Endothelial cell of umbilical vein (primary cell): ENCODE data around the gene HTRA3. TPM values are rescaled to one million over a fixed set of nuclear protein-coding genes. Genes with fewer than 3 reads are reported as not detected.

Experiments used
- BruUV-seq: library from RNA; stranded (reverse); fragments of 400-500 nt; replicated peaks from 2 replicates; lab custom pipeline; 2021; lab: Mats Ljungman, UMichigan
- CTCF ChIA-PET: fragments of 300-600, 350-600 bp; sonication (Branson Sonifier 250); formaldehyde crosslinking; loops from one replicate; lab custom pipeline; 2021; ENCODE audit warnings: antibody characterized with exemption, inconsistent platforms; lab: Charles Lee
- POLR2A ChIA-PET: fragments of 300-600, 350-600 bp; sonication (Branson Sonifier 250); formaldehyde crosslinking; loops from one replicate; lab custom pipeline; 2021; ENCODE audit warnings: antibody characterized with exemption, inconsistent platforms; lab: Charles Lee
- DNase-seq: peaks from one replicate; pipeline ENCODE4 v3.0.0-alpha.2; 2011; ENCODE audit warnings: low read depth, low spot score
- FAIRE-seq: peaks from 2 replicates; lab custom pipeline; 2011; peaks lifted over from hg19 to GRCh38; lab: Jason Lieb, UNC
- H2AFZ ChIP-seq: 2 replicates; pipeline ENCODE4 v1.6.0; 2012; ENCODE audit warnings: low read depth, low read length, control low read depth, inconsistent platforms
- H3K27ac ChIP-seq: 2 replicates; pipeline ENCODE4 v1.5.1; 2011; ENCODE audit warnings: low read depth, mild to moderate bottlenecking, control low read depth, low read length, moderate library complexity; ENCODE audit not compliant: insufficient read depth
- H3K27me3 ChIP-seq, 2 experiments: 2 replicates each; pipeline versions ENCODE4 v1.6.0 to v1.6.1; 2011; ENCODE audit warnings: low read length in 2 of 2, mixed read lengths in 1 of 2; ENCODE audit not compliant: control insufficient read depth in 2 of 2, insufficient read depth in 2 of 2
- H3K36me3 ChIP-seq, 2 experiments: 2 replicates in 1 of 2; 3 replicates in 1 of 2; pipeline ENCODE4 v1.5.1; 2011; ENCODE audit warnings: low read length in 2 of 2, mild to moderate bottlenecking in 1 of 2, moderate library complexity in 1 of 2; ENCODE audit not compliant: control insufficient read depth in 2 of 2, insufficient read depth in 2 of 2; ENCODE audit errors: extremely low read depth in 1 of 2
- H3K4me1 ChIP-seq: 3 replicates; pipeline ENCODE4 v1.5.1; 2011; ENCODE audit warnings: mild to moderate bottlenecking, low read length; ENCODE audit not compliant: control insufficient read depth, insufficient read depth; ENCODE audit errors: extremely low read depth
- H3K4me2 ChIP-seq: 2 replicates; pipeline ENCODE4 v1.6.1; 2011; ENCODE audit warnings: low read length, control low read depth, mixed read lengths; ENCODE audit not compliant: insufficient read depth
- H3K4me3 ChIP-seq, 3 experiments: fragments of 200-600 bp in 1 of 3; sonication (generic), shearing (Covaris generic) in 1 of 3; replicated peaks in 1 of 3; 2 replicates each; pipeline ENCODE4 v1.5.1; 2011 to 2016; ENCODE audit warnings: control low read depth in 3 of 3, low read length in 3 of 3, mild to moderate bottlenecking in 2 of 3, inconsistent platforms in 1 of 3, low read depth in 1 of 3, moderate library complexity in 1 of 3; ENCODE audit not compliant: insufficient read depth in 1 of 3
- H3K79me2 ChIP-seq: 2 replicates; pipeline ENCODE4 v1.6.0; 2012; ENCODE audit warnings: low read length, inconsistent platforms; ENCODE audit not compliant: control insufficient read depth, insufficient read depth
- H3K9ac ChIP-seq: replicated peaks from 2 replicates; pipeline ENCODE3; 2011; ENCODE audit warnings: low read length, control low read depth; ENCODE audit not compliant: insufficient read depth; ENCODE audit errors: extremely low read depth
- H3K9me1 ChIP-seq: replicated peaks from 3 replicates; pipeline ENCODE4 v1.6.0; 2011; ENCODE audit warnings: mild to moderate bottlenecking, low read length; ENCODE audit not compliant: control insufficient read depth, insufficient read depth; ENCODE audit errors: extremely low read depth
- H3K9me3 ChIP-seq: replicated peaks from 2 replicates; pipeline ENCODE4 v1.5.1; 2012; ENCODE audit warnings: low read length, inconsistent platforms; ENCODE audit not compliant: control insufficient read depth, insufficient read depth
- H4K20me1 ChIP-seq: replicated peaks from 2 replicates; pipeline ENCODE3; 2011; ENCODE audit warnings: mild to moderate bottlenecking, low read length; ENCODE audit not compliant: control insufficient read depth, insufficient read depth; ENCODE audit errors: extremely low read depth
- EZH2 ChIP-seq: IDR thresholded peaks from 2 replicates; pipeline ENCODE4 v1.6.1; 2012; ENCODE audit warnings: borderline replicate concordance, low read depth, mild to moderate bottlenecking, moderate library complexity, low read length, inconsistent platforms; ENCODE audit not compliant: severe bottlenecking
- FOS ChIP-seq: IDR thresholded peaks from 2 replicates; pipeline ENCODE4 v1.6.1; 2011; ENCODE audit warnings: mild to moderate bottlenecking, low read length, moderate library complexity, borderline replicate concordance; ENCODE audit not compliant: insufficient read depth
- GATA2 ChIP-seq: IDR thresholded peaks from 2 replicates; pipeline ENCODE4 v1.7.0; 2011; ENCODE audit warnings: low read depth, mild to moderate bottlenecking, moderate library complexity, mixed read lengths, low read length; ENCODE audit not compliant: insufficient read length, insufficient read depth
- JUN ChIP-seq: IDR thresholded peaks from 2 replicates; pipeline ENCODE4 v1.6.1; 2011; ENCODE audit warnings: borderline replicate concordance, low read depth; ENCODE audit not compliant: insufficient read length, insufficient read depth
- MYC ChIP-seq: IDR thresholded peaks from one replicate; pipeline ENCODE4 v1.6.1; 2011; ENCODE audit warnings: mild to moderate bottlenecking, low read depth, low read length
- POLR2A ChIP-seq: IDR thresholded peaks from 2 replicates; pipeline ENCODE4 v1.6.1; 2012; ENCODE audit warnings: low read depth, mild to moderate bottlenecking, control low read depth, low read length
- POLR2AphosphoS5 ChIP-seq: IDR thresholded peaks from 2 replicates; pipeline ENCODE4 v1.6.1; 2012; ENCODE audit warnings: low read depth, mild to moderate bottlenecking, control low read depth, low read length, moderate library complexity; ENCODE audit not compliant: insufficient read depth
- dilution Hi-C: fragments of 300-500 bp; cut with MboI; formaldehyde crosslinking; loops from one replicate; pipeline ENCODE4 v1.15.0; 2019; ENCODE audit warnings: low sequenced_read_pairs; ENCODE audit not compliant: extremely low pct_ligation_motif_present
- intact Hi-C: fragments of 100-400 bp; cut with micrococcal nuclease; formaldehyde crosslinking; loops from one replicate; pipeline ENCODE4 v1.10.0; 2022
- polyA plus RNA-seq, 4 experiments: library from polyadenylated mRNA; depleted of rRNA in 3 of 4; stranded (reverse) in 3 of 4; unstranded in 1 of 4; fragments of >200 nt; gene quantifications; 2 replicates each; pipeline versions ENCODE4 v1.2.1 to v1.2.3, GENCODE V29; 2011 to 2012; ENCODE audit warnings: missing spikeins in 1 of 4
- total RNA-seq: library from RNA; stranded (reverse); gene quantifications from 2 replicates; pipeline ENCODE4 v1.2.3, GENCODE V29; 2021
- TF ChIP-seq, protein P1 (sequence below), 2 donors: IDR thresholded peaks; 1 replicate in 1 of 2; 2 replicates in 1 of 2; pipeline ENCODE4 v1.5.1; 2011; ENCODE audit warnings: low read length in 2 of 2, mild to moderate bottlenecking in 2 of 2, moderate library complexity in 2 of 2, control low read depth in 1 of 2, inconsistent platforms in 1 of 2, low read depth in 1 of 2; ENCODE audit not compliant: insufficient read depth in 1 of 2; ENCODE audit errors: extremely low read depth in 1 of 2
- TF ChIP-seq, protein P2 (sequence below): IDR thresholded peaks from 2 replicates; pipeline ENCODE4 v1.6.1; 2011; ENCODE audit not compliant: insufficient read depth, insufficient read length

Gene HTRA3
- total and polyA plus RNA-seq, 2 donors (not counting 3 experiments of a cell fraction or from before 2014, with no cell fraction given) = 9.0 to 12.0 TPM

DNA sequence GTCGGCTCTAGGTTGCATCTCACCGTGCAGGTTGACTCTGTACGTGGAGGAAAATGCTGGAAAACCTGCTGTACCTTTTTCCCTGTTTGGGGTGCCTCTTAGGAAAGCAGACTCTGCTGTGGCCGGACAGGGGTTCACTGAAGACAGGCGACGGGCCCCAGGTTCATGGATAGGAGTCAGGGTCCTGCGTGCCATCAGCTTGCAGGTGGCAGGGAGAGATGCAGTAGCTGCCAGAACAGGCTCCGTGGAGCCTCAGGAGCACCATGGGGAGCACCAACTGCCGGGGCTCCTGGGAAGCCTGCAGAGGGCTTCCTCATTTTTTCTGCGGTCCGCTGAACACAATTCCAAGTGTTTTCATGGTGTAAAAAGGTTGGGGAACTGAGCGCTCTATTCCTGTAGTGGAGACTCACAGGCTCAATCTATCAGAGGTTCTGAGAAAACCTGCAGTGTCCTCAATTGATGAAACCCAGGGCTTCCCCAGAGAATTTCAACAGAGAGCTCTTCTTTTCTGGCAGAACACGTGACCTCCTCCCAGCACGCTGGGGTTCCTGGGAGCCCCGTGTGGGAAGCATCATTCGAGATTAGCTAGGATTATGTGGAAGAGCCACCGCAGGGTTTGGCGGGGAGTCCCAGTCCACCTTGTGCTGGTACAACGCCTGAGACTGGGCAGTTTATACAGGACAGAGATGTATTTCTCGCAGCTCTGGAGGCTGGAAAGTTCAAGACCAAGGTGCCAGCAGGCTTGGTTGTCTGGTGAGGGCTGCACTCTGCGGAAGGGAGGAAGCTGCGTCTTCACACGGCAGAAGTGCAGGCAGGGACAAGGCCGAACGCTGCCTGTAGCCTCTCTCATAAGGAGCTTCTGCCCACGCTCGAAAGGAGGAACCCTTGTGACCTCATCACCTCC, 1.6 kb downstream of the HTRA3 start:
- no peak for TF ChIP-seq POLR2A
- no peak for TF ChIP-seq EZH2
- TF ChIP-seq, protein P1, sequence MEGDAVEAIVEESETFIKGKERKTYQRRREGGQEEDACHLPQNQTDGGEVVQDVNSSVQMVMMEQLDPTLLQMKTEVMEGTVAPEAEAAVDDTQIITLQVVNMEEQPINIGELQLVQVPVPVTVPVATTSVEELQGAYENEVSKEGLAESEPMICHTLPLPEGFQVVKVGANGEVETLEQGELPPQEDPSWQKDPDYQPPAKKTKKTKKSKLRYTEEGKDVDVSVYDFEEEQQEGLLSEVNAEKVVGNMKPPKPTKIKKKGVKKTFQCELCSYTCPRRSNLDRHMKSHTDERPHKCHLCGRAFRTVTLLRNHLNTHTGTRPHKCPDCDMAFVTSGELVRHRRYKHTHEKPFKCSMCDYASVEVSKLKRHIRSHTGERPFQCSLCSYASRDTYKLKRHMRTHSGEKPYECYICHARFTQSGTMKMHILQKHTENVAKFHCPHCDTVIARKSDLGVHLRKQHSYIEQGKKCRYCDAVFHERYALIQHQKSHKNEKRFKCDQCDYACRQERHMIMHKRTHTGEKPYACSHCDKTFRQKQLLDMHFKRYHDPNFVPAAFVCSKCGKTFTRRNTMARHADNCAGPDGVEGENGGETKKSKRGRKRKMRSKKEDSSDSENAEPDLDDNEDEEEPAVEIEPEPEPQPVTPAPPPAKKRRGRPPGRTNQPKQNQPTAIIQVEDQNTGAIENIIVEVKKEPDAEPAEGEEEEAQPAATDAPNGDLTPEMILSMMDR (IDR thresholded peaks at IDR 0.05; ENCODE audit: extremely low read depth in 1 of 2, insufficient read depth in 1 of 2, low read depth in 1 of 2, low read length in 2 of 2) = no peak
- no peak for TF ChIP-seq POLR2AphosphoS5
- no peak for TF ChIP-seq MYC
- TF ChIP-seq FOS = no peak
- TF ChIP-seq, protein P2, sequence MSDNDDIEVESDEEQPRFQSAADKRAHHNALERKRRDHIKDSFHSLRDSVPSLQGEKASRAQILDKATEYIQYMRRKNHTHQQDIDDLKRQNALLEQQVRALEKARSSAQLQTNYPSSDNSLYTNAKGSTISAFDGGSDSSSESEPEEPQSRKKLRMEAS = no peak
- TF ChIP-seq JUN = no peak
- no peak for TF ChIP-seq GATA2
- H4K20me1 ChIP-seq = no peaks in the 10 kb centered on the region
- H3K36me3 ChIP-seq = no peaks in the 10 kb centered on the region
- H3K9me3 ChIP-seq = no peaks in the 10 kb centered on the region
- ChIA-PET POLR2A (no interaction called here), CTCF (interaction anchor here (1.2 to 2.3 kb wide), 4 partner anchors 29 to 139 kb away, joined by 3 to 9 read pairs (median 4); no protein-coding TSS in a partner anchor)
- no peak overlapping the region for H3K4me3 ChIP-seq
- no peak overlapping the region for H3K9ac ChIP-seq
- dilution Hi-C loops = no loop called here
- no peaks in the 10 kb centered on the region for H3K79me2 ChIP-seq
- peaks cover 16% of the 10 kb centered on the region for H3K4me1 ChIP-seq
- no TSS peak for BruUV-seq
- H3K27ac ChIP-seq = no peak overlapping the region
- no peaks in the 10 kb centered on the region for H3K27me3 ChIP-seq
- no peak overlapping the region for H2AFZ ChIP-seq
- DNase-seq = no peak
- no peak overlapping the region for H3K4me2 ChIP-seq
- FAIRE-seq = no peak
- H3K9me1 ChIP-seq = no peaks in the 10 kb centered on the region
- intact Hi-C loops = no loop called here
